Non-pigmented ciliary epithelial cell (primary cell): ENCODE data around the gene NXPE4.
"Not testable (repeated sequence)": the region's sequence is repeated elsewhere in the genome, so short reads cannot be mapped to it uniquely, and the experiment has no call there.

ENCODE experiments used
- DNase-seq: peaks from one replicate; pipeline ENCODE4 v3.0.0-alpha.2; 2010; ENCODE audit warnings: low read depth

Gene NXPE4

DNA sequence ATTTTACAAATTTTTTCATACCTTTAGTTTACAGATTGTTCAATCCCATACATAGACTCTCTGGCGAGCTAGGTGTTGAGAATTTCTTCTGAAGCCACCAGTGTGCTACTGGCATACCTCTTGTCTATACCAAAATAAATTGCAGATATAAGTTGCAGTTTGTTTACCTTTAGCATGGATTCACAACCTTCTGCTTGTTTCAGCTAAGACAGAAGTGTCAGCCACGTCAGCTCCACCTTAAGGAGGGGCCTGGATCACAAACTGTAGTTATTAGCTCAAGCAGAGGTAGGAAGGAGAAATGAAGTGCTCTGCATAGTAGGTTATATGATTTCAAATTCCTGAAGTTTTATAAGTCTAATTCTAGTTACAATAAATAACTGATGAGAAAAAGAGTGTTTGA is at the start of gene NXPE4:
Gene NXPE4 (minus strand): TSS at position 216 of the 400 bp plus-strand sequence. CDS start 1,027 bp downstream, outside the sequence.
- no peak for DNase-seq

DNA sequence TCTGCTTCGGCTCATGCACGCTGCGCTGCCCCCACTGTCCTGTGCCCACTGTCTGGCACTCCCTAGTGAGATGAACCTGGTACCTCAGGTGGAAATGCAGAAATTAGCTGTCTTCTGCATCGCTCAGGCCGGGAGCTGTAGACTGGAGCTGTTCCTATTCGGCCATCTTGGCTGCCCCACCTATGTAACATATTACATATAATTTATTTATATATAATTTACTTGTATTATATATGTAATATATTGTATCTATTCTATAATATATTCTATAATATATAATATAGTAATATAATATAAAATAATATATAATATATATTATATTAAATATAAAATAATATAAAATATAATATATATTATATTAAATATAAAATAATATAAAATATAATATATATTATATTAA is 43.9 kb upstream of the NXPE4 start:
- DNase-seq: not testable (repeated sequence)

DNA sequence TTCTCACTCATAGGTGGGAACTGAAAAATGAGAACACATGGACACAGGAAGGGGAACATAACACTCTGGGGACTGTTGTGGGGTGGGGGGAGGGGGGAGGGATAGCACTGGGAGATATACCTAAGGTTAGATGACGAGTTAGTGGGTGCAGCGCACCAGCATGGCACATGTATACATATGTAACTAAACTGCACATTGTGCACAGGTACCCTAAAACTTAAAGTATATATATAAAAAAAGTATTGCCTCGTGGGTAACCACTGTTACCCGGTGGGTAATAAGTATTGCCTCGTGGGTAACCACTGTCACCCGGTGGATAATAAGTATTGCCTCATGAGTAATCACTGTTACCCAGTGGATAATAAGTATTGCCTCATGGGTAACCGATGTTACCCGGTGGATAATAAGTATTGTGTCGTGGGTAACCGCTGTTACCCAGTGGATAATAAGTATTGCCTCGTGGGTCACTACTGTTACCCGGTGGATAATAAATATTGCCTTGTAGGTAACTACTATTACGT is 35.9 kb upstream of the NXPE4 start:
- not testable (repeated sequence) for DNase-seq

DNA sequence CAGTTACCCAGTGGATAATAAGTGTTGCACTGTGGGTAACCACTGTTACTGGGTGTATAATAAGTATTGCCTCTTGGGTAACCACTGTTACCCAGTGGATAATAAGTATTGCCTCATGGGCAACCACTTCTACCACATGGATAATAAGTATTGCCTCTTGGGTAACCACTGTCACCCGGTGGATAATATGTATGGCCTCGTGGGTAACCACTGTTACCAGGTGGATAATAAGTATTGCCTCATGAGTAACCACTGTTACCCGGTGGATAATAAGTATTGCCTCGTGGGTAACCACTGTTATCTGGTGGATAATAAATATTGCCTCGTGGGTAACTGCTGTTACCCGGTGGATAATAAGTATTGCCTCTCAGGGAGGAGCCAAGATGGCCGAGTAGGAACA is 29.7 kb upstream of the NXPE4 start:
- DNase-seq: no peak

DNA sequence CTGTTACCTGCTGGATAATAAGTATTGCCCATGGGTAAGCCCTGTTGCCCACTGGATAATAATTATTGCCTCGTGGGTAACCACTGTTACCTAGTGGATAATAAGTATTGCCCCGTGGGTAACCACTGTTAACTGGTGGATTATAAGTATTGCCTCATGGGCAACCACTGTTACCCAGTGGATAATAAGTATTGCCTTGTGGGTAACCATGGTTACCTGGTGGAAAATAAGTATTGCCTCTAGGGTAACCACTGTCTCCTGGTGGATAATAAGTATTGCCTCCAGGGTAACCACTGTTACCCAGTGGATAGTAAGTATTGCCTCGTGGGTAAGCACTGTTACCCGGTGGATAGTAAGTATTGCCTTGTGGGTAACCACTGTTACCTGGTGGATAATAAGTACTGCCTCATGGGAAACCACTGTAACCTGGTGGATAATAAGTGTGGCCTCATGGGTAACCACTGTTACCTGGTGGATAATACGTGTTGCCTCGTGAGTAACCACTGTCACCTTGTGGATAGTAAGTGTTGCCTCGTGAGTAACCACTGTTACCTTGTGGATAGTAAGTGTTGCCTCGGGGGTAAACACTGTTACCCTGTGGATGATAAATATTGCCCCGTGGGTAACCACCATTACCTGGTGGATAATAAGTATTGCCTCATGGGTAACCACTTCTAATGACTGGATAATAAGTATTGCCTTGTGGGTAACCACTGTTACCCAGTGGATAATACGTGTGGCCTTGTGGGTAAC is 29.0 kb upstream of the NXPE4 start:
- no peak for DNase-seq

DNA sequence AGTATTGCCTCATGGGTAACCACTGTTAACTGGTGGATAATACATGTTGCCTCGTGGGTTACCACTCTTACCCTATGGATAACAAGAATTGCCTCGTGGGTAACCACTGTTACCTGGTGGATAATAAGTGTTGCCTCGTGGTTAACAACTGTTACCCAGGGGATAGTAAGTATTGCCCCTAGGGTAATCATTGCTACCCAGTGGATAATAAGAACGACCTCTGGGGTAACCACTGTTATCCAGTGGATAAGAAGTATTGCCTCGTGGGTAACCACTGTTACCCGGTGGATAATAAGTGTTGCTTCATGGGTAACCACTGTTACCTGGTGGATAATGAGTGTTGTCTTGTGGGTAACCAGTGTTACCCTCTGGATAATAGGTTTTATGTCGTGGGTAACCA is 28.1 kb upstream of the NXPE4 start:
- DNase-seq: no peak

DNA sequence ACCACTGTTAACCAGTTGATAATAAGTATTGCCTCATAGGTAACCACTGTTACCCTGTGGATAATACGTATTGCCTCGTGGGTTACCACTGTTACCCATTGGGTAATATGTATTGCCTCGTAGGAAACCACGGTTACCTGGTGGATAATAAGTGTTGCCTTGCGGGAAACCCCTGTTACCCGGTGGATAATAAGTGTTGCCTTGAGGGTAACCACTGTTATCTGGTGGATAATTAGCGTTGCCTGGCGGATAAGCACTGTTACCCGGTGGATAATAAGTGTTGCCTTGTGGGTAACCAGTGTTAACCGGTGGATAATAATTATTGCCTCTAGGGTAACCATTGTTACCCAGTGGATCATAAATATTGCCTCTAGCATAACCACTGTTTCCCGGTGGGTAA is 27.3 kb upstream of the NXPE4 start:
- no peak for DNase-seq

DNA sequence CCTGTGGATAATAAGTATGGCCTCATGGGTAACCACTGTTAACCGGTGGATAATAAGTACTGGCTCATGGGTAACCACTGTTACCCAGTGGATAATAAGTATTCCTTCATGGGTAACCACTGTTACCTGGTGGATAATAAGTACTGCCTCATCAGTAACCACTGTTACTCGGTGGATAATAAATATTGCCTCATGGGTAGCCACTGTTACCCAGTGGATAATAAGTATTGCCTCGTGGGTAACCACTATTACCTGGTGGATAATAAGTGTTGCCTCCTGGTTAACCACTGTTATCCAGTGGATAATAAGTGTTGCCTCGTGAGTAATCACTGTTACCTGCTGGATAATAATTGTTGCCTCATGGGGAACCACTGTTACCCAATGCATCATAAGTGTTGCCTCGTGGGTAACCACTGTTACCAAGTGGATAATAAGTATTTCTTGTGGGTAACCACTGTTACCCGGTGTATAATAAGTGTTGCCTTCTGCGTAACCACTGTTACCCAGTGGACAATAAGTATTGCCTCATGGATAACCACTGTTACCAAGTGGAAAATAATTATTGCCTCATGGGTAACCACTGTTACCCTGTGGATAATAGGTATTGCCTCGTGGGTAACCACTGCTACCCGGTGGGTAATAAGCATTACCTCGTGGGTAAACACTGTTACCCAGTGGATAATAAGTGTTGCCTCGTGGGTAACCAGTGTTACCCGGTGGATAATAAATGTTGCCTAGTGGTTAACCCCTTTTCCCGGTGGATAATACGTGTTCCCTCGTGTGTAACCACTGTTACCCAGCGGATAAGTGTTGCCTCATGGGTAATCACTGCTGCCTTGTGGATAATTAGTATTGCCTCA is 26.6 kb upstream of the NXPE4 start:
- DNase-seq: no peak

DNA sequence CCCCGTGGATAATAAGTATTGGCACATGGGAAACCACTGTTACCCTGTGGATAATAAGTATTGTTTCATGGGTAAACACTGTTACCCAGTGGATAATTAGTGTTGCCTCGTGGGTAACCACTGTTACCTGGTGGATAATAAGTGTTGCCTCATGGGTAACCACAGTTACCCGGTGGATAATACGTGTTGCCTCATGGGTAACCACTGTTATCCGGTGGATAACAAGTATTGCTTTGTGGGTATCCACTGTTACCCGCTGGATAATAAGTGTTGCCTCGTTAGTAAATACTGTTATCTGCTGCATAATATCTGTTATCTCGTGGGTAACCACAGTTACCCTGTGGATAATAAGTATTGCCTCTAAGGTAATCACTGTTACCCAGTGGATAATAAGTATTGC is 25.5 kb upstream of the NXPE4 start:
- no peak for DNase-seq

DNA sequence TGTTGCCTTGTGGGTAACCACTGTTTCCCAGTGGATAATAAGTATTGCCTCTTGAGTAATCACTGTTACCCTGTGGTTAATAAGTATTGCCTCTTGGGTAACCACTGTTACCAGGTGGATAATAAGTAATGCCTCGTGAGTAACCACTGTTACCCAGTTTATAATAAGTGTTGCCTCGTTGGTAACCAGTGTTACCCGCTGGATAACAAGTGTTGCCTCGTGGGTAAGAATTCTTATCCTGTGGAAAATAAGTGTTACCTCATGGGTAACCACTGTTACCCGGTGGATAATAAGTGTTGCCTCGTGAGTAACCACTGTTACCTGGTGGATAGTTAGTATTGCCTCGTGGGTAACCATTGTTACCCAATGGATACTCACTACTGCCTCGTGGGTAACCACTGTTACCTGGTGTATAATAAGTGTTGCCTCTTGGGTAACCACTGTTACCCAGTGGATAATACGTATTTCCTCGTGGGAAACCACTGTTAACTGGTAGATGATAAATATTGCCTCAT is 24.1 kb upstream of the NXPE4 start:
- no peak for DNase-seq

DNA sequence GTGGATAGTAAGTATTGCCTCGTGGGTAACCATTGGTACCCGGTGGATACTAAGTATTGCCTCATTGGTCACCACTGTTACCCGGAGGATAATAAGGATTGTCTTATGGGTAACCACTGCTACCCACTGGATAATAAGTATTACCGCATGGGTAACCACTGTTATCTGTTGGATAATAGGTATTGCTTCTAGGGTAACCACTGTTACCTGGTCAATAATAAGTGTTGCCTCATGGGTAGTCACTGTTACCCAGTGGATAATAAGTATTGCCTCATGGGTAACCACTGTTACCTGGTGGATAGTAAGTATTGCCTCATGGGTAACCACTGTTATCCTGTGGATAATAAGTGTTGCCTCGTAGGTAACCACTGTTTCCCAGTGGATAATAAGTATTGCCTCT is 22.6 kb upstream of the NXPE4 start:
- no peak for DNase-seq

DNA sequence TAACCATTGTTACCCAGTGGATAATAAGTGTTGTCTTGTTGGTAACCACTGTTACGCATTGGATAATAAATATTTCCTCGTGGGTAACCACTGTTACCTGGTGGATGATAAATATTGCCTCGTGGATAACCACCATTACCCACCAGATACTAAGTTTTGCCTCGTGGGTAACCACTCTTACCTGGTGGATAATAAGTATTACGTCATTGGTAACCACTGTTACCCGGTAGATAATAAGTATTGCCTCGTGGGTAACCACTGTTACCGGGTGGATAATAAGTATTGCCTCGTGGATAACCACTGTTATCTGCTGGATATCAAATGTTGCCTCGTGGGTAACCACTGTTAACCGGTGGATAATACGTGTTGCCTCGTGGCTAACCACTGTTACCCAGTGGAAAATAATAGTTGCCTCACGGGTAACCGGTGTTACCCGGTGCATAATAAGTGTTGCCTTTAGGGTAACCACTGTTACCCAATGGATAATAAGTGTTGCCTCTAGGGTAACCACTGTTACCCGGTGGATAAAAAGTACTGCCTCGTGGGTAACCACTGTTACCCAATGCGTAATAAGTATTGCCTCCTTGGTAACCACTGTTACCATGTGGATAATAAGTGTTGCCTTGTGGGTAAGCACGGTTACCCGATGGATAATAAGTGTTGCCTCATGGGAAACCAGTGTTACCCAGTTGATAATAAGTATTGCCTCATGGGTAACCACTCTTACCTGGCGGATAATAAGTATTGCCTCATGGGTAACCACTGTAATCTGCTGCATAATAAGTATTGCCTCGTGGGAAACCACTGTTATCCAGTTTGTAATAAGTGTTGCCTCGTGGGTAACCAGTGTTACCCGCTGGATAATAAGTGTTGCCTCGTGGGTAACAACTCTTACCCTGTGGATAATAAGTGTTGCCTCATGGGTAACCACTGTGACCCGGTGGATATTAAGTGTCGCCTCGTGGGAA is 21.9 kb upstream of the NXPE4 start:
- DNase-seq: no peak

DNA sequence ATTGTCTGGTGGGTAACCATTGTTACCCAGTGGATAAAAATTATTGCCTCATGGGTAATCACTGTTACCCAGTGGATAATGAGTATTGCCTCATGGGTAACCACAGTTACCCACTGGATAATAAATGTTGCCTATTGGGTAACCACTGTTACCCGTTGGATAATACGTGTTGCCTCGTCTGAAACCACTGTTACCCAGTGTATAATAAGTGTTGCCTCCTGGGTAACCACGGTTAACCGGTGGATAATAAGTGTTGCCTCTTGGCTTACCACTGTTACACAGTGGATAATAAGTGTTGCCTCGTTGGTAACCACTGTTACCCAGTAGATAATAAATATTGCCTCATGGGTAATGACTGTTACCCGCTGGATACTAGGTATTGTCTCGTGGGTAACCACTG is 20.9 kb upstream of the NXPE4 start:
- no peak for DNase-seq

DNA sequence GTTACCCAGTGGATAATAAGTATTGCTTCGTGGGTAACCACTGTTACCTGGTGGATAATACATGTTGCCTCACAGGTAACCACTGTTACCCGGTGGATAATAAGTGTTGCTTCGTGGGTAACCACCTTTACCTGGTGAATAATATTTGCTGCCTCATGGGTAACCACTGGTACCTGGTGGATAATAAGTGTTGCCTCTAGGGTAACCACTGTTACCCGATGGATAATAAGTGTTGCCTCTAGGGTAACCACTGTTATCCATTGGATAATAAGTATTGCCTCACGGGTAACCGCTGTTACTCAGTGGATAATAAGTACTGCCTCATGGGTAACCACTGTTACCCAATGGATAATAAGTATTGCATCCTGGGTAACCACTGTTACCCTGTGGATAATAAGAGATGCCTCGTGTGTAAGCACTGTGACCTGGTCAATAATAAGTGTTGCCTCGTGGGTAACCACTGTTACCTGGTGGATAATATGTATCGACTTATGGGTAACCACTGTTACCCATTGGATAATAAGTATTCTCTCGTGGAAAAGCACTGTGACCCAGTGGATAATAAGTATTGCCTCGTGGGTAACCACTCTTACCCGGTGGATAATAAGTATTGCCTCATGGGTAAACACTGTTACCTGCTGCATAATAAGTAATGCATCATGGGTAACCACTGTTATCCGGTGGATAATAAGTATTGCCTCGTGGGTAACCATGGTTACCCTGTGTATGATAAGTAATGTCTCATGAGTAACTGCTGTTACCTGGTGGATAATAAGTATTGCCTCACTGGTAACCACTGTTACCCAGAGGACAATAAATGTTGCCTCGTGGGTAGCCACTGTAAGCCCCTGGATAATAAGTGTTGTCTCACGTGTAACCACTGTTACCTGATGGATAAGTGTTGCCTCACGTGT is 20.1 kb upstream of the NXPE4 start:
- DNase-seq: no peak

DNA sequence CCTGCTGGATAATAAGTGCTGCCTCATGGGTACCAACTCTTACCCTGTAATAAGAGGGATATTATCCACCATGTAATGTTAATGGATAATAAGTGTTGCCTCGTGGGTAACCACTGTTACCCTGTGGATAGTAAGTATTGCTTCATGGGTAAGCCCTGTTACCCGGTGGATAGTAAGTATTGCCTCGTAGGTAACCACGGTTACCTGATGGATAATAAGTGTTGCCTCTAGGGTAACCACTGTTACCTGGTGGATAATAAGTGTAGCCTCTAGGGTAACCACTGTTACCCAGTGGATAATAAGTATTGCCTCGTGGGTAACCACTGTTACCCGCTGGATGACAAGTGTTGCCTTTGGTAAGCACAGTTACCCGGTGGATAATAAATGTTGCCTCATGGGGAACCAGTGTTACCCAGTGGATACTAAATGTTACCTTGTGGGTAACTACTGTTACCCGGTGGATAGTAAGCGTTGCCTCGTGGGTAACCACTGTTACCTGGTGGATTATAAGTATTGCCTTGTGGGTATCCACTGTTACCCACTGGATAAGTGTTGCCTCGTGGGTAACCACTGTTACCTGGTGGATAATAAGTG is 18.6 kb upstream of the NXPE4 start:
- no peak for DNase-seq

DNA sequence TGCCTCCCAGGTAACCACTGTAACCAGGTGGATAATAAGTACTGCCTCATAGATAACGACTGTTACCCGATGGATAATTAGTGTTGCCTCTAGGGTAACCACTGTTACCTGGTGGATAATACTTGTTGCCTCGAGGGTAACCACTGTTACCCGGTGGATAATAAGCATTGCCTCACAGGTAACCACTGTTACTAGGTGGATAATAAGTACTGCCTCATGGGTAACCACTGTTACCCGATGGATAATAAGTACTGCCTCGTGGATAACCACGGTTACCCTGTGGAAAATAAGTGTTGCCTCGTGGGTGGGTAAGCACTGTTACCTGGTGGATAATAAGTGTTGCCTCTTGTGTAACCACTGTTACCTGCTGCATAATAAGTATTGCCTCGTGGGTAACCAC is 17.5 kb upstream of the NXPE4 start:
- DNase-seq: not testable (repeated sequence)

DNA sequence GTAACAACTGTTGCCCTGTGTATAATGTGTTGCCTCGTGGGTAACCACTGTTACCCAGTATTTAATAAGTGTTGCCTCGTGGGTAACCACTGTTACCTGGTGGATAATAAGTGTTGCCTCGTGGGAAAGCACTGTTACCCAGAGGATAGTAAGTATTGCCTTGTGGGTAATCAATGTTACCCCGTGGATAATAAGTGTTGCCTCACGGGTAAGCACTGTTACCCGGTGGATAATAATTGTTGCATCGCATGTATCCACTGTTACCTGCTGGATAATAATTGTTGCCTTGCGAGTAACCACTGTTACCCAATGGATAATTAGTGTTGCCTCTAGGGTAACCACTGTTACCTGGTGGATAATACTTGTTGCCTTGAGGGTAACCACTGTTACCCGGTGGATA is 17.1 kb upstream of the NXPE4 start:
- no peak for DNase-seq

DNA sequence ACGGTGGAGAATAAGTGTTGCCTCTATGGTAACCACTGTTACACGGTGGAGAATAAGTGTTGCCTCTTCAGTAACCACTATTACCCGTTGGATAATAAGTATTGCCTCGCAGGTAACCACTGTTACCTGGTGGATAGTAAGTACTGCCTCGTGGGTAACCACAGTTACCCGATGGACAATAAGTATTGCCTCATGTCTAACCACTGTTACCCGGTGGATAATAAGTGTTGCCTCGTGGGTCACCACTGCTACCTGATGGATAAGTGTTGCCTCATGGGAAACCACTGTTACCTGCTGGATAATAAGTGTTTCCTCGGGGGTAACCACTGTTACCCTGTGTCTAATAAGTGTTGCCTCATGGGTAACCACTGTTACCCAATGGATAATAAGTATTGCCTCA is 16.6 kb upstream of the NXPE4 start:
- not testable (repeated sequence) for DNase-seq

DNA sequence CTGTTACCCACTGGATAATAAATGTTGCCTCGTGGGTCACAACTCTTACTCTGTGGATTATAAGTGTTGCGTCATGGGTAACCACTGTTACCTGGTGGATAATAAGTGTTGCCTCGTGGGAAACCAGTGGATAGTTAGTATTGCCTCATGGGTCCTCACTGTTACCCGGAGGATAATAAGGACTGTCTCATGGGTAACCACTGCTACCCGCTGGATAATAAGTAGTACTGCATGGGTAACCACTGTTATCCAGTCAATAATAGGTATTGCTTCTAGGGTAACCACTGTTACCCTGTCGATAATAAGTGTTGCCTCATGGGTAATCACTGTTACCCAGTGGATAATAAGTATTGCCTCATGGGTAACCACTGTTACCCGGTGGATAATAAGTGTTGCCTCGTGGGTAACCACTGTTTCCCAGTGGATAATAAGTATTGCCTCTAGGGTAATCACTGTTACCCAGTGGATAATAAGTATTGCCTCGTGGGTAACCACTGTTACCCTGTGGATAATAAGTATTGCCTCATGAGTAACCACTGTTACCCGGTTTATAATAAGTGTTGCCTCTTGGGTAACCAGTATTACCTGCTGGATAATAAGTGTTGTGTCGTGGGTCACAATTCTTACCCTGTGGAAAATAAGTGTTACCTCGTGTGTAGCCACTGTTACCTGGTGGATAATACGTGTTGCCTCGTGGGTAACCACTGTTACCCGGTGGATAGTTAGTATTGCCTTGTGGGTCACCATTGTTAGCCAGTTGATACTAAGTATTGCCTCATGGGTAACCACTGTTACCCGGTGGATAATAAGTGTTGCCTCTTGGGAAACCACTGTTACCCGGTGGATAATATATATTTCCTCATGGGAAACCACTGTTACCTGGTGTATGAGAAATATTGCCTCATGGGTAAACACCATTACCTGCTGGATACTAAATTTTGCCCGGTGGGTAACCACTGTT is 15.7 kb upstream of the NXPE4 start:
- no peak for DNase-seq
